ENCODE measurements around the gene DOLK. TPM values are rescaled to one million over a fixed set of nuclear protein-coding genes. Genes with fewer than 3 reads are reported as not detected.

The DOLK gene
- total RNA-seq, 1 donor, result 14.0 TPM

DNA sequence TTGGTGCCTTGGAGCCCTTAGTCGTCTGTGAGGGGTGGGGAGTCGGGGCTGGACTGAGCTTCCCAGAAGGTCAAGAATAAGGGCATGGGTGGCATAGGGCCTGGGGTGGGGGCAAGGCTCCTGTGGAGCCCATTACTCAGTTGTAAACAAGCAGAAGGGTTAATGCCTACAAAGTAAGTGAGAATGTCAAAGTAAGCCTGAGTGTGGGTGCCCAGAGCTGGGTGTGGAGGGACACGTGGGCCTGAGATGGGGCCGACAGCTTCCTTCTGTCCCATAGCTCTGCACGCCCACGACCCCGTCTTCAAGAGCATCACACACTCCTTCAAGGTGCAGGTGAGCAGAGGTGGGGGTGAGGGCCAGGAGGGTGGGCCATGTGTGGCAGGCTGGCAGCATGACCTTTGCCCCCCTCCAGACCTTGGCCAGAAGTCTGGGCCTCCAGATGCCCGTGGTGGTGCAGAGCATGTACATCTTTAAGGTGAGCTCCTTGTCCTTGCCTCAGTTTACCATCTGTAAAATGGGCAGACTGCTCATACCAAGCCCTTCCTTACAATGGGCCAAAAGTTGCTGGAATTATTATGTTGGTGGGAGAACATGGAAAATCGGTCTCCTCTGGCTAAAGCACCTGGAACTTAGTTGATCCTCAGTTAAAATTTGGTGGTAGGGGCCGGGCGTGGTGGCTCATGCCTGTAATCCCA lies 11.1 kb downstream of the DOLK start:
- DNase-seq (ENCODE audit: low read depth in 2 of 3, low spot score in 2 of 3), result no peak

DNA sequence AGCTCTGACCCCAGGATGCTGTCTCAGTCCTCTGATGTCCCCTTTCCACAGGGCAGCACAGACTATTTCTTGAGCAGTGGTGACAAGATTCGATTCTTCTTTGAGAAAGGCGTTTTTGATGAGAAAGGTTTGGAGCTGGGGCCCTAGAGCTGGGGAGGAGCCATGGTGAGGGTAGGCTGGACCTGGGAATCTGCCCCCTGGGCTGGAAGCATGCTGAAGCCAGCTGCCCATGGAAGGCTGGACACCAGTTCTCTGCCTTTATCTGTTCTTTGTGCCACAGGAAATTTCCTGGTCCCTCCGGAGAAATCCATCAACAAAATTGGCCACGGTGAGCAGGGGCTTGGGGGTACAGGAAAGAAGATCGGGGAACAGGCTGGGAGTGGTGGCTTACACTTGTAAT lies 13.7 kb downstream of the DOLK start:
- no peak for DNase-seq (ENCODE audit: low read depth in 2 of 3, low spot score in 2 of 3)

DNA sequence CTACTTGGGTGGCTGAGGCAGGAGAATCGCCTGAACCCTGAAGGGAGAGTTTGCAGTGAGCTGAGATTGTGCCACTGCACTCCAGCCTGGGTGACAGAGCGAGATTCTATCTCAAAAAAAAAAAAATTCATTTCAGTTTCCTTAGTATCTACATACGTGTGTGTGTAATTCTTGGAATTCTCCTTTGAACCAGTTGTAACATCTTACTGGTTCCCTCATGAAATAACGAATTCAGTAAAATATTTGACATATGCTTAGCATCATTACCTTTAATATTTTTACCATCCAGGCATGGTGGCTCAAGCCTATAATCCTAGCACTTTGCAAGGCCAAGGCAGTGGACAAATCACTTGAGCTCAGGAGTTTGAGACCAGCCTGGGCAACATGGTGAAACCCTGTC lies 17.8 kb downstream of the DOLK start:
- no peak for DNase-seq (ENCODE audit: low read depth in 2 of 3, low spot score in 2 of 3)

DNA sequence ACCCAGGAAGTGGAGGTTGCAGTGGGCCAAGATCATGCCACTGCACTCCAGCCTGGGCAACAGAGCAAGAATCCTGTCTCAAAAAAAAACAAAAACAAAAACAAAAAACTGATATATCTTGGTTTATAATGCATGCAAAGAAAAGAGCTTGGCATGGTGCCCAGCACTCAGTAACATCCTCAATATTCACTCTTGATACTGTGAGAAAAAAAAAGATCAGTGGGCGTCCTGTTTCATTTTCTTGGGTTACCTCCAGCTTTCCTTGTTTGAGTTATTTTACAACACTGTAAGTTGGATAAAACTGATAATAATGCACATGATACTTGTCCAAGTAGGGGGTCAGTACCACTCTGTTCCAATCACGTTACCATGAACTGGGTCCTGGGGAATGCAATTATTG lies 18.8 kb downstream of the DOLK start:
- DNase-seq (ENCODE audit: low read depth in 2 of 3, low spot score in 2 of 3), result no peak

DNA sequence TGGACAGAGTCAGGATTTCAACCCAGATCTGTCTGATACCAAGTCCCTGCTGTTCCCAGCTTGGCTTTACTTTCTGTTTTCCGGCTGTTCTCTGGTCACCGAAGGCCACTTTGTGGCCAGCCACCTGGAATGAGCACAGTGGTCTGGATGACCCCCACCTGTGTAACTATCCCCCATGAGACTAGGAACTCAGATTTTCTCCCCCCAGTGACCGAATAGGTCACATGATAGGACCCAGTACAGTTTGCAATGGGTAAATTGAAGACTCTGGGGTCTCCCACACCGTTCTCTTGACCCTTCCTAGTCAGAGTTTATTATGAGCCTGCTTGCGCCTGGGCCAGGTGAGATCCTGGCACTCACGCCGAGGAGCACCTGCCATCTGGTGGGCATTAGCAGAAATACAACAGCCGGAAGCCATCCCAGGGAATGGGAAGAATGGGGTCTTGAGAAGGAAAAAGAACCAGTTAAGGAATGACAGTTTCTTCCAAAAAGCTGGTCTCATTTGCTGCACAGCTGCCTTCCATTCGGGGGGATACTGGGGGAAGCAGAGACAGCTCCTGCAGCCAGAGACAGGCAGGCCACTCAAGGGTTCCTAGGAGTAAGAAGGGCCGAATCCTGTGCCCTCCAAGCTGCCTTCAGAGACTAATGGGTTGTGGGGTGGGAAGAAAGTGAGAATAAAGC lies 19.5 kb downstream of the DOLK start:
- DNase-seq (ENCODE audit: low read depth in 2 of 3, low spot score in 2 of 3), result peak in 2 of 3 donors; percentile 26 to 29

DNA sequence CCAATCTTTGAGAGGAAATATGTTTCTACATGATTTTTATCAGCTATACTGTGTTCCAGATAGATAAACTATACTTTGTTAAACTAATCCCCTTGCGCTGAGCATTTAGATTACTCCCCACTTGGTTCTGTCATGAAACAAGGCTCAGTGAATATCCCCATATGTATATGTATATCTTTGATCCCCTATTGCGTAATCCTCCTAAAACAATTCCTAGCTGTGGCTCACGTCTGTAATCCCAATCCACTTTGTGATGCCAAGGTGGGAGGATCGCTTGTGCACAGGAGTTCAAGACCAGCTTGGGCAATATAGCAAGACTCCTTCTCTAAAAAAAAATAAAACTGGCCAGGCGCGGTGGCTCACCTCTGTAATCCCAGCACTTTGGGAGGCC lies 23.9 kb downstream of the DOLK start:
- no peak for DNase-seq (ENCODE audit: low read depth in 2 of 3, low spot score in 2 of 3)

DNA sequence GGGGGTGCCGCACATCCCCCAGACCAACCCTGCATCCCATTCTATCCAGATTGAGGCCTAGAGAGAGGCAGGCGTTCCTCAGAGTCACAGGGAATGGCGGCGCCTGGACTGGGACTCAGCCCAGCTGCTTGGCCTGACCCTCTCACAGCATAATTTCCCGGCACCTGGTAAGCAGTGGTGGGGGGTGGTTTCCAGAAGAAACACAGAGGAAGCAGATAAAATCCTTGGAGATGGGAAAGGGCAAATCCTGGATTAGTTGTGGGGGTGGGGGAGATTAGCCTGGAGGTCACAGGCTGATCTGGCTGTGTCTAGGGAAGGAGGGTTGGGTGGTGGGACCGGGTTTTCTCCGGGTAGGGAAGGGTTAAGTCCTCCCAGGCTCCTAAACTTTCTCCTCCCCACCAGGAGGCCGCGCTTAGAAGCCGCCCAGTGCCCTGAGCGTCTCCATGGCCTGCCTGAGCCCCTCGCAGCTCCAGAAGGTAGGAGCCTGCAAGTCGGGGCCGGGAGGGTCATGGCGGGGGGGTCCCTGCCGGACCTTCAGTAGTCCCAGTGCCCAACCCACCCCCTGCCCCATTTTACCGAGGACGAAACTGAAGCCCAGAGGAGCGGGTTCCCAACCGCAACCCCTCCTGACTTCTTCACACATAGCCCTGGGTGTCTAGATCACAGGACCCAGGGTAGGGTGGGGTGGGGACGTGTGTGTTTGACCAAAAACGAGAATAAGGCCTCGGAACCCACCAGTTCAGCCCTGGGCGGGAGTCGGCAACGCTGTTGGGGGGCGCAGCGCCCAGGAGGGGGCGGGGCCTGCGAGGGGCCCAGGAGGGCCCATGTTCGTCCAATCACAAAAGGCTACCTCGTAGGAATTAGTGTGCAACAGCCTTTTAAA lies 25.3 kb downstream of the DOLK start:
- peak in 2 of 3 donors; percentile 55 to 67 for DNase-seq (ENCODE audit: low read depth in 2 of 3, low spot score in 2 of 3)

DNA sequence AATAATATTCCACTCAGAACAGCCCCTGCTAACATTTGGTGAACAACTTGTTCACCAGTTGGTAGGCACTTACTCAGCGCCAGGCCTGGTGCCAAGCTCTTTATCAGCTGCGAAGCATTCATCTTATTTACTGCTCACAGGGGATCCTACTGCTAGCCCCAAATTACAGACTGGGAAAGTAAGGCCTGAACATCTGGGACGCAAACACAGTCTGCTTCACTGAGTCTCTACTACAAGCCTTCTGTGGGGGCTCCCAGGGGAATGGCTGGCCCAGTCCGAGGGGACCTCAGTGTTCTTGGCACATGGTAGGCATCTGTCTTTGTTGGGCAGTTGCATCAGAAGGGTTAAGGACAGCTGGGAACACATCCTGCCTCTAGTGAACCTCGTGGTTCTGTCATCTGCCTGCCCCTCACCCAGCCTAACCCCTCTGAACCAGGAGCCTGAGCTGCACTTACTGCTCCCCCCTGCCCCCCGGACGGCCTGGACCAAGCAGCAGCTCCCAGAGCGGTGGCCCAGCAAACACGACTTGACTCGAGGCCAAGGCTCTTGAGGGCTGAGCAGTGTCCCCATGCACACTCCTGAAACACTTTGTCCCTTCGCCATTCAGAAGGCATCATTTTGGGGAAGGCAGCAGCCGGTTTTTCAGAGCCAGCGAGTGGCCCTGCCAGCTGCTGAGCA lies 26.9 kb downstream of the DOLK start, which contains the start of gene PHYHD1:
TSS of gene PHYHD1 (plus strand) at position 602 of the 678 bp plus-strand sequence. CDS start 1,342 bp downstream, outside the sequence.
- no peak for DNase-seq (ENCODE audit: low read depth in 2 of 3, low spot score in 2 of 3)

DNA sequence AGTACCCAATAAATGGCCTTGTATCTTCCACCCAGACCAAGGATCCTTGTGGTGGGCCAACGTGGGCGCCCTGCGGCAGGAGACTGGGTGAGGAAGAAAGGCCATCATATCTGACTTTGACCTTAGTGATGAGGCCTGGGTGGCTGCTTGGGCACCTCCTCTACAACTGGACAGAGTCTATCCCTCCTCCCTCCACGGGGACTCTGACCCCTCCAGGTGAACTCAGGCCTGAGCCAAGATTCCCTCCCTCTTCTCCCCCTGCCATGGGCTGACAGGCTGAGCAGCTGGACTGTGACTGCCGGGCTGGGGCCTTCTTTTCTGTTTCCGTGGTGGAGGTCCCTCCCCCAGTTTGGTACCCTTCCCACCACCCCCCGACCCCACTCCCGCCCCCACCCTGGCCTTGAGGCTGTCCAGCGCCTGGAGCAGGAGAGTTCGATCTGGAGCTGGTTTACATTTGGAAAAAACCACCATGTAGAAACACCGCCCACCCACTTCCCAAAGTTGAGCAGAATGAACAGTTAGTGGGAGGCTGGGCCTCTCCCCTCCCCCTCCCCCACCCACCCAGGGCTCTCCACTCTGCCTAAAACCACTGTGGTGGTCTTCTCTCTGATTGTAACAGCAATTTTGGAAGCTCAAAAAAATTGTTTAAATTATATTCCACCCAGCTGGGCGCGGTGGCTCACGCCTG lies 27.9 kb downstream of the DOLK start:
- no peak for DNase-seq (ENCODE audit: low read depth in 2 of 3, low spot score in 2 of 3)

DNA sequence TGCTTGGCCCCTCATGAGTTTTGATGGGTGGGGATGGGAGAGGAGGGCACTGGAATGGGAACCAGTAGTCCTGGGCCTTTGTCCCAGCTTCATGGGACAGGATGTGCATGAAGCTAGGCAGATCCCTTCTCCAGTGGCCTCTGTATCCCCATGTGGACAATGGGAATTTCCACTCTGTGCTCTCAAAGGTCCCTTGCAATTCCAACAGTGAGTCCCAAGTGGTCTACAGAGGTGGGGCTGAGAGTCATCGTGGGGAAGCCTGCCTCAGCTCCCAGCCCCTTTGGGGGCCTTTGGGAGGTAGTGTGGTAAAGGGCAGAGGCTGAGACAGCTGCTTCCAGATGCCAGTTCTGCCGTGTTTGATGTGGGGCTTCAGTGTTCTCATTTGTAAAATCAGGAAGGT lies 28.5 kb downstream of the DOLK start:
- DNase-seq (ENCODE audit: low read depth in 2 of 3, low spot score in 2 of 3), result no peak

DNA sequence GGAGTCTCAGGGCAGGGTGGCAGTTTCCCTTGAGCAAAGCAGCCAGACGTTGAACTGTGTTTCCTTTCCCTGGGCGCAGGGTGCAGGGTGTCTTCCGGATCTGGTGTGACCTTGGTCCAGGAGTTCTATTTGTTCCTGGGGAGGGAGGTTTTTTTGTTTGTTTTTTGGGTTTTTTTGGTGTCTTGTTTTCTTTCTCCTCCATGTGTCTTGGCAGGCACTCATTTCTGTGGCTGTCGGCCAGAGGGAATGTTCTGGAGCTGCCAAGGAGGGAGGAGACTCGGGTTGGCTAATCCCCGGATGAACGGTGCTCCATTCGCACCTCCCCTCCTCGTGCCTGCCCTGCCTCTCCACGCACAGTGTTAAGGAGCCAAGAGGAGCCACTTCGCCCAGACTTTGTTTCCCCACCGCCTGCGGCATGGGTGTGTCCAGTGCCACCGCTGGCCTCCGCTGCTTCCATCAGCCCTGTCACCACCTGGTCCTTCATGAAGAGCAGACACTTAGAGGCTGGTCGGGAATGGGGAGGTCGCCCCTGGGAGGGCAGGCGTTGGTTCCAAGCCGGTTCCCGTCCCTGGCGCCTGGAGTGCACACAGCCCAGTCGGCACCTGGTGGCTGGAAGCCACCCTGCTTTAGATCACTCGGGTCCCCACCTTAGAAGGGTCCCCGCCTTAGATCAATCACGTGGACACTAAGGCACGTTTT lies 30.1 kb downstream of the DOLK start:
- no peak for DNase-seq (ENCODE audit: low read depth in 2 of 3, low spot score in 2 of 3)

DNA sequence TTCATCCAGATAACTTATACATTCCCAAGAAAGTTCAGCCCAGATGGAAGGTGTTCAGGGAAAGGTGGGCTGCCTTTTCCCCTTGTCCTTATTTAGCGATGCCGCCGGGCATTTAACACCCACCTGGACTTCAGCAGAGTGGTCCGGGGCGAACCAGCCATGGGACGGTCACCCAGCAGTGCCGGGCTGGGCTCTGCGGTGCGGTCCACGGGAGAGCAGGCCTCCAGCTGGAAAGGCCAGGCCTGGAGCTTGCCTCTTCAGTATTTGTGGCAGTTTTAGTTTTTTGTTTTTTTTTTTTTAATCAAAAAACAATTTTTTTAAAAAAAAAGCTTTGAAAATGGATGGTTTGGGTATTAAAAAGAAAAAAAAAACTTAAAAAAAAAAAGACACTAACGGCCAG lies 30.7 kb downstream of the DOLK start:
- DNase-seq (ENCODE audit: low read depth in 2 of 3, low spot score in 2 of 3), result no peak

DNA sequence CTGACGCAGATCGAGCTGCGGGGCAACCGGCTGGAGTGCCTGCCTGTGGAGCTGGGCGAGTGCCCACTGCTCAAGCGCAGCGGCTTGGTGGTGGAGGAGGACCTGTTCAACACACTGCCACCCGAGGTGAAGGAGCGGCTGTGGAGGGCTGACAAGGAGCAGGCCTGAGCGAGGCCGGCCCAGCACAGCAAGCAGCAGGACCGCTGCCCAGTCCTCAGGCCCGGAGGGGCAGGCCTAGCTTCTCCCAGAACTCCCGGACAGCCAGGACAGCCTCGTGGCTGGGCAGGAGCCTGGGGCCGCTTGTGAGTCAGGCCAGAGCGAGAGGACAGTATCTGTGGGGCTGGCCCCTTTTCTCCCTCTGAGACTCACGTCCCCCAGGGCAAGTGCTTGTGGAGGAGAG lies 31.2 kb downstream of the DOLK start:
- no peak for DNase-seq (ENCODE audit: low read depth in 2 of 3, low spot score in 2 of 3)

DNA sequence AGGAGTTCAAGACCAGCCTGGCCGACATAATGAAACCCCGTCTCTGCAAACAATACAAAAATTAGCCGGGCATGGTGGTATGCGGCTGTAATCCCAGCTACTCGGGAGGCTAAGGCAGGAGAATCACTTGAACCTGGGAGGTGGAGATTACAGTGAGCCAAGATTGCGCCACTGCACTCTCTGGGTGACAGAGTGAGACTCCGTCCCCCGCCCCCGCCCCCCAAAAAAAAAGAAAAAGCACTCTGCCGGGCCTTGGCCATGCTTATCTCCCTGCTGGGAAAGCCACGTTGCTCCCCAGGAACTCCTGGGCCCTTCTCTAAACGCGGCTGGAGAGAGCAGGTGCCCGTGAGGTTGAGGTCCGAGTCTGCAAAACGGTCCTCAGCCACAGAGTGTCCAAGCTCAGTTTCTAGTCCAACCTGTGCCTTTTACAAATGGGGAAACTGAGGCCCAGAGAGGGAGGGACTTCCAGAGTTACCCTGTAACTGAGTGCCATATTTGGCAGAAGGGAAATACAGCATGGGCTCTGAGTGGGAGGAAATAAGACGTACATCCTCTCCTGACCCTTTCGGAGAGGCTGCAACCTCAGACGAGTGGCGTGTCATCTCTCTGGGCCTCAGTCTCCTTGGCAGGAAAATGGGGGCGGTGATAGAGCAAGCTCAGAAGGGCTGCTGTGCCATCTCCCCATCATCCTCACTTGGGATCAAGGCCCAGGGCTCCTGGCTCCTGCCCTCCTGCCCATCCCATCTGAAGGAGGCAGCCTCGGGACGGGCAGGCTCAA lies 33.2 kb downstream of the DOLK start:
- no peak for DNase-seq (ENCODE audit: low read depth in 2 of 3, low spot score in 2 of 3)

DNA sequence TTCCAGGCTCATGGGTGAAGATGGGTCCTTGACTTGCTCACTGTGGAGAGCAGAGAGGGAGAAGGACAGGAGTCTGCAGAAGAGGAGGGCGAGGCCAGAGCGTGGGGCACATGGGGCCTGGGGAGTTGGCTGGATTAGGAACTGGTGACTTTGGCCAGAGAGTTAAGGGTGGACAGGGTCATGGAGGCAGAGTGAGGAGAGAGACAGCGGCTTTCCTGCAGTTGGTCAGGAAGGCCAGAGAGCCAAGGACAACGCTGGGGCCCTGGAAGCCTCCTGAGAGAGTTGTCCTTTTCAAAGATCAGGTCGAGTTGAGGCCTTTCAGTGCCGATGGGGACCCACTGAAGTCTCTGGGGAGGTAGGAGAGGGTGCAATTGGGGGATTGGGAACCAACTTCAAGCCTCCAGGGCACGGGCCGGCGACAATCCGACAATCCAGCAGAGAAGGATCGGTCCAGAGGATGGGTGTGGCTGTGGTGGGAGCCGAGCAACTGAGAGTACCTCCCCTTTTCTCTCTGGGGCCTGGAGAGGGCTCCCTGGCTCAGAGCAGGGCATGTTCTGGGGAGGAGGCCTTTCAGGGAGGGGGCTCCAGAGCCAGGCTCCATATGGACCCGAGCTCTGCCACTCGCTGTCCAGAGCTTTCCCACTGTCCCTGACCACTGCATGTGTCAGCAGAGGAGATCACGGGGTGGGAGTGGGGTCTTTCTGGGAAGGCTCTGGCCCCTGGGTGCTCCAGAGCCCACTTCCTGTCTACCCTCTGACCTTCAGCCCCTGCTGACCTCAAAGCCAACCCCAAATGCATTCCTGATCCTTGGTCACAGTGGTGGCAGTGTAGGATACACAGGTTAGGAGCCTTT lies 34.1 kb downstream of the DOLK start:
- DNase-seq (ENCODE audit: low read depth in 2 of 3, low spot score in 2 of 3), result no peak

DNA sequence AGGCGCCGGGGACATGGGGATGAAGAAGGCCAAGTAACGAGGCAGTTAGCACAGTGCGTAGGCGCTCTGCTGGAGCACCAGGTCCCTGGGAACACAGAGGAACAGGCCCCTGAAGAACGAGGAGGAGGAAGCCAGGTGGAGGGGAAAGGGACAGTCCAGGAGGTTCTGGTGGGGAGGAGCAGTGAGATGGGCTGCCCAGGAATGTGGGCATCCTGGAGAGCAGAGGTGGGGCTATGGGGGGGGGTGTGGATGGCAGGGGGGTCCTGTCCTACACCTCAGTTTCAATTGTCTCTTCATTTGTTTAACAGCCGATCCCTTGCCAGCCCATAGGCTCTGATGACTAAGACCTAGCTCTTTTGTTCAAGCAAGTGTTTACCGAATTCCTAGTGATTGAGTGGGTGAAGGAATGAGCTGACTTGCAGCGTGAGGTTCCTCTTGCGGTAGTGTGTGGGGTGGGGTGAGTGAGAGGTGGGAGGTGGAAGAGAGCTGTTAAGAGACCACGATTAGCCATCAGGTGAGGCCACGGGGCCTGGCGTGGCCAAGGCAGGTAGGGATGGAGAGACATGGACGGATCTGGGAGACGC lies 35.0 kb downstream of the DOLK start:
- DNase-seq (ENCODE audit: low read depth in 2 of 3, low spot score in 2 of 3), result no peak

DNA sequence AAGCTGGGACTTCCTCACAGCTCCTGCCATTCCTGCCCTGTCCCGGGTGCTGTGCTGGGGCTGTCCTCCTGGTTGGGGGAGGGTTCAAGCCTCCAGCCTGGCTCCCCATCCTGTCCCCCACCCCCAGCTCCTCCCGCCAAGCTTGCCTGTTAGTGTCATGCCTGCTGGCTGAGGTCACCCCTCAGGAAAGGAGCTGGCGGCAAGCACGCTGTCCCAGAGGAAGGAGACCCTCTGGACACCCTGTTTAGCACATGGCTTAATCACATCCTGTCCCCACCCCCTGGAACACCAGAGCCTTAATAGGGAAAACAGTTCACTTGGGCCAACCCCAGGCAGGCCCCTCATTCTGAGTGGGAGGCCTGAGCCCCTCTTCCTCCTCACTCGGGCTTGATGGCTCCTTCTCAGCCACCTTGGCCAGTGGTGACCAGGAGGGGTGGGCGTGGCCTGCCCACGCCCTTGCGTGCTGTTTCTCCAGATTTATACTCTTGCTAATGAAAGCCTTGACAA lies 35.8 kb downstream of the DOLK start:
- DNase-seq (ENCODE audit: low read depth in 2 of 3, low spot score in 2 of 3), result no peak
